T-cell (primary cell): Measurements from ENCODE around the gene SDHC. TPM values are rescaled to one million over a fixed set of nuclear protein-coding genes. Genes with fewer than 3 reads are reported as not detected.

Experiments
- ATAC-seq, 4 experiments: fragments of 200-7000 bp in 3 of 4; fragments of 150-1000 bp in 1 of 4; cut with Tn5 transposase; replicated peaks in 1 of 4; 1 replicate in 3 of 4; 2 replicates in 1 of 4; pipeline ENCODE4 v1.10.0; 2021; ENCODE audit warnings: moderate library complexity in 3 of 4, mild to moderate bottlenecking in 2 of 4, moderate number of reproducible peaks in 1 of 4
- CTCF ChIA-PET, 2 donors: fragments of 300-600 bp; sonication (Branson Sonifier 250); formaldehyde crosslinking; loops; one replicate each; lab custom pipeline; 2022; ENCODE audit warnings: antibody characterized with exemption in 2 of 2; lab: Charles Lee
- POLR2A ChIA-PET, 2 donors: fragments of 300-600 bp; sonication (Branson Sonifier 250); formaldehyde crosslinking; loops; one replicate each; lab custom pipeline; 2022; ENCODE audit warnings: antibody characterized with exemption in 2 of 2; lab: Charles Lee
- DNase-seq, 35 experiments: peaks; one replicate each; pipeline versions ENCODE4 v3.0.0 to v3.0.0-alpha.2; 2013 to 2023
- H3K27ac ChIP-seq: one replicate; pipeline ENCODE4 v1.5.1; 2013; ENCODE audit warnings: low read length
- H3K27me3 ChIP-seq, 2 experiments: replicated peaks in 1 of 2; 1 replicate in 1 of 2; 2 replicates in 1 of 2; pipeline versions ENCODE4 v1.6.1 to v1.7.0; 2013; ENCODE audit warnings: low read length in 1 of 2, mixed read lengths in 1 of 2; ENCODE audit not compliant: control insufficient read depth in 2 of 2, insufficient read depth in 2 of 2; ENCODE audit errors: extremely low read depth in 1 of 2
- H3K36me3 ChIP-seq, 2 donors: 1 replicate in 1 of 2; 2 replicates in 1 of 2; pipeline versions ENCODE4 v1.6.1 to v1.7.0; 2013; ENCODE audit warnings: low read length in 1 of 2; ENCODE audit not compliant: control insufficient read depth in 2 of 2, insufficient read depth in 1 of 2; ENCODE audit errors: extremely low read depth in 1 of 2
- H3K4me1 ChIP-seq, 2 experiments: 1 replicate in 1 of 2; 2 replicates in 1 of 2; pipeline versions ENCODE4 v1.6.1 to v1.7.0; 2013; ENCODE audit warnings: low read length in 2 of 2, mixed read lengths in 1 of 2; ENCODE audit not compliant: insufficient read depth in 2 of 2, control insufficient read depth in 1 of 2; ENCODE audit errors: extremely low read depth in 1 of 2
- H3K4me3 ChIP-seq, 2 donors: 1 replicate in 1 of 2; 2 replicates in 1 of 2; pipeline versions ENCODE4 v1.5.1 to v1.7.0; 2013; ENCODE audit warnings: mild to moderate bottlenecking in 2 of 2, low read length in 1 of 2, moderate library complexity in 1 of 2; ENCODE audit not compliant: control insufficient read depth in 1 of 2; ENCODE audit errors: extremely low read depth in 1 of 2
- H3K9me3 ChIP-seq: 2 replicates; pipeline ENCODE4 v1.7.0; 2013
- H3K27ac Mint-ChIP-seq, 2 donors: one replicate each; pipeline ENCODE4 v1.8.0; 2020 to 2021; ENCODE audit warnings: mild to moderate bottlenecking in 2 of 2, mixed read lengths in 2 of 2
- H3K27me3 Mint-ChIP-seq, 2 donors: one replicate each; pipeline ENCODE4 v1.8.0; 2021 to 2022; ENCODE audit warnings: mixed read lengths in 2 of 2
- H3K36me3 Mint-ChIP-seq: one replicate; pipeline ENCODE4 v1.8.0; 2021; ENCODE audit warnings: mixed read lengths
- H3K4me1 Mint-ChIP-seq, 3 donors: one replicate each; pipeline ENCODE4 v1.8.0; 2020 to 2022; ENCODE audit warnings: mixed read lengths in 3 of 3, mild to moderate bottlenecking in 1 of 3
- H3K4me3 Mint-ChIP-seq, 3 donors: one replicate each; pipeline ENCODE4 v1.8.0; 2020 to 2022; ENCODE audit warnings: mild to moderate bottlenecking in 3 of 3, mixed read lengths in 3 of 3, moderate library complexity in 3 of 3
- H3K9me3 Mint-ChIP-seq, 3 donors: one replicate each; pipeline ENCODE4 v1.8.0; 2020 to 2022; ENCODE audit warnings: mixed read lengths in 3 of 3
- WGBS: methylation state at CpG from one replicate; pipeline ENCODE4 v1.1.5; 2013; ENCODE audit warnings: missing lambda C conversion rate; ENCODE audit not compliant: insufficient coverage; 5-methylcytosine and 5-hydroxymethylcytosine counted together
- total RNA-seq, 35 experiments: library from RNA in 6 of 35; stranded (reverse) in 6 of 35; fragments of 120-200 nt in 1 of 35; gene quantifications; one replicate each; pipeline versions ENCODE4 v1.2.1 to v1.2.4 and lab custom pipeline; 2013 to 2026

Gene SDHC
- total RNA-seq, 5 donors from 2014 or later (not counting 1 experiment from before 2014, with no cell fraction given), result 86.4 to 106 (median 103) TPM

GRCh38 chr1:161274874-161275273 is 39.3 kb upstream of the SDHC start:
- no peaks in the 10 kb centered on the region for H3K4me1 Mint-ChIP-seq
- no peak overlapping the region for H3K4me3 Mint-ChIP-seq
- H3K9me3 ChIP-seq, result no peaks in the 10 kb centered on the region
- POLR2A ChIA-PET, result no interaction called here
- H3K27ac ChIP-seq, result no peak overlapping the region
- H3K4me1 ChIP-seq, result no peaks in the 10 kb centered on the region
- peaks cover 14 to 18% of the 10 kb centered on the region in 2 donors for H3K27me3 Mint-ChIP-seq
- H3K4me3 ChIP-seq, result no peak overlapping the region
- DNase-seq, result no peak
- no peaks in the 10 kb centered on the region for H3K36me3 ChIP-seq
- CTCF ChIA-PET, result no interaction called here
- no peak overlapping the region for H3K27ac Mint-ChIP-seq
- no peaks in the 10 kb centered on the region for H3K9me3 Mint-ChIP-seq
- peaks cover 2% of the 10 kb centered on the region for H3K36me3 Mint-ChIP-seq
- peaks cover 4% of the 10 kb centered on the region in 2 experiments for H3K27me3 ChIP-seq
- ATAC-seq, result no peak
- 33% methylated on average over 1 of the region's 3 CpGs for WGBS

GRCh38 chr1:161282991-161283390 is 31.2 kb upstream of the SDHC start:
- H3K4me3 Mint-ChIP-seq, result no peak overlapping the region
- peaks cover 0 to 8% of the 10 kb centered on the region in 2 donors for H3K27me3 Mint-ChIP-seq
- no peak overlapping the region for H3K4me3 ChIP-seq
- no peak for ATAC-seq
- H3K9me3 ChIP-seq, result no peaks in the 10 kb centered on the region
- no peaks in the 10 kb centered on the region for H3K4me1 Mint-ChIP-seq
- no peaks in the 10 kb centered on the region for H3K4me1 ChIP-seq
- H3K9me3 Mint-ChIP-seq, result no peaks in the 10 kb centered on the region
- H3K27ac ChIP-seq, result no peak overlapping the region
- no peak for DNase-seq
- no peaks in the 10 kb centered on the region for H3K36me3 ChIP-seq
- ChIA-PET POLR2A (no interaction called here), CTCF (interaction anchor here in 1 of 2 donors (0.6 to 0.9 kb wide), 2 partner anchors 25 to 58 kb away, joined by 4 to 7 read pairs; no protein-coding TSS in a partner anchor)
- H3K27ac Mint-ChIP-seq, result no peak overlapping the region
- WGBS, result no CpG with 5 or more reads among the region's 1 CpG
- H3K36me3 Mint-ChIP-seq, result peaks cover 2% of the 10 kb centered on the region
- H3K27me3 ChIP-seq, result peaks cover 0 to 3% of the 10 kb centered on the region in 2 experiments

- Histone ChIP-seq H3K27ac (no peak overlapping the region), H3K4me1 (no peaks in the 10 kb centered on the region), H3K4me3 (no peak overlapping the region), H3K27me3 (peaks cover 0 to 3% of the 10 kb centered on the region in 2 experiments), H3K9me3 (no peaks in the 10 kb centered on the region), H3K36me3 (no peaks in the 10 kb centered on the region)
- Mint-ChIP-seq H3K9me3 (no peaks in the 10 kb centered on the region), H3K4me3 (no peak overlapping the region), H3K27ac (no peak overlapping the region), H3K27me3 (peaks cover 0 to 8% of the 10 kb centered on the region in 2 donors), H3K4me1 (no peaks in the 10 kb centered on the region), H3K36me3 (no peaks in the 10 kb centered on the region)
- ChIA-PET POLR2A (interaction anchor here in 1 of 2 donors (0.6 kb wide), 1 partner anchor 164 kb away, joined by 4 read pairs; no protein-coding TSS in a partner anchor), CTCF (interaction anchor here (0.7 to 1.0 kb wide), 2 partner anchors 14 to 37 kb away, joined by 3 to 6 read pairs; no protein-coding TSS in a partner anchor)
- ATAC-seq (no peak), DNase-seq (no peak)
- WGBS, result no CpG with 5 or more reads among the region's 2 CpGs
Measured at GRCh38 chr1:161285113-161285512, 29.1 kb upstream of the SDHC start.

- Histone ChIP-seq H3K9me3 (no peaks in the 10 kb centered on the region), H3K27ac (no peak overlapping the region), H3K4me1 (no peaks in the 10 kb centered on the region), H3K4me3 (no peak overlapping the region), H3K27me3 (peaks cover 0 to 3% of the 10 kb centered on the region in 2 experiments), H3K36me3 (no peaks in the 10 kb centered on the region)
- no peaks in the 10 kb centered on the region for H3K9me3 Mint-ChIP-seq
- ChIA-PET POLR2A (interaction anchor here in 1 of 2 donors (0.6 kb wide), 1 partner anchor 165 kb away, joined by 4 read pairs; no protein-coding TSS in a partner anchor), CTCF (interaction anchor here (0.7 to 1.0 kb wide), 2 partner anchors 14 to 36 kb away, joined by 3 to 6 read pairs; no protein-coding TSS in a partner anchor)
- DNase-seq (no peak), ATAC-seq (no peak)
- H3K4me3 Mint-ChIP-seq, result no peak overlapping the region
- peaks cover 0 to 8% of the 10 kb centered on the region in 2 donors for H3K27me3 Mint-ChIP-seq
- H3K27ac Mint-ChIP-seq, result no peak overlapping the region
- H3K36me3 Mint-ChIP-seq, result no peaks in the 10 kb centered on the region
- no peaks in the 10 kb centered on the region for H3K4me1 Mint-ChIP-seq
- WGBS, result 77% methylated on average over 2 of the region's 5 CpGs
Measured at GRCh38 chr1:161285521-161285920, 28.7 kb upstream of the SDHC start.

GRCh38 chr1:161287482-161288054 is 26.6 kb upstream of the SDHC start:
- ATAC-seq, result no peak
- Mint-ChIP-seq H3K4me1 (peaks cover 0 to 6% (median 0%) of the 10 kb centered on the region in 3 donors), H3K9me3 (no peaks in the 10 kb centered on the region), H3K27me3 (peaks cover 0 to 8% of the 10 kb centered on the region in 2 donors), H3K36me3 (peaks cover 4% of the 10 kb centered on the region), H3K4me3 (no peak overlapping the region), H3K27ac (no peak overlapping the region)
- H3K36me3 ChIP-seq, result no peaks in the 10 kb centered on the region
- ChIA-PET CTCF (interaction anchor here in 1 of 2 donors (0.6 to 0.7 kb wide), 2 partner anchors 14 to 16 kb away, joined by 3 to 4 read pairs; no protein-coding TSS in a partner anchor), POLR2A (no interaction called here)
- H3K4me1 ChIP-seq, result no peaks in the 10 kb centered on the region
- no peak overlapping the region for H3K4me3 ChIP-seq
- H3K27me3 ChIP-seq, result peaks cover 0 to 3% of the 10 kb centered on the region in 2 experiments
- DNase-seq, result no peak
- no CpG with 5 or more reads among the region's 3 CpGs for WGBS
- H3K9me3 ChIP-seq, result no peaks in the 10 kb centered on the region
- no peak overlapping the region for H3K27ac ChIP-seq

- 100% methylated on average over 1 of the region's 1 CpG for WGBS
- no peak overlapping the region for H3K4me3 Mint-ChIP-seq
- DNase-seq, result no peak
- H3K9me3 Mint-ChIP-seq, result no peaks in the 10 kb centered on the region
- H3K36me3 Mint-ChIP-seq, result peaks cover 4% of the 10 kb centered on the region
- no peak for ATAC-seq
- Histone ChIP-seq H3K4me3 (no peak overlapping the region), H3K9me3 (no peaks in the 10 kb centered on the region), H3K36me3 (no peaks in the 10 kb centered on the region), H3K4me1 (no peaks in the 10 kb centered on the region), H3K27ac (no peak overlapping the region), H3K27me3 (no peaks in the 10 kb centered on the region)
- H3K27ac Mint-ChIP-seq, result no peak overlapping the region
- H3K4me1 Mint-ChIP-seq, result peaks cover 0 to 6% (median 0%) of the 10 kb centered on the region in 3 donors
- POLR2A ChIA-PET, result no interaction called here
- CTCF ChIA-PET, result interaction anchor here (0.6 to 2.6 kb wide), 14 partner anchors 8 to 919 kb away, joined by 3 to 29 read pairs (median 3); partner anchors contain the start of genes TOMM40L (in 2 of the 2), PPOX (in 1 of the 2) and SDHC (in 1 of the 2)
- peaks cover 0 to 3% of the 10 kb centered on the region in 2 donors for H3K27me3 Mint-ChIP-seq
Measured at GRCh38 chr1:161290779-161291178, 23.4 kb upstream of the SDHC start.
